ENCODE measurements around the gene AMOTL1. TPM values are rescaled to one million over a fixed set of nuclear protein-coding genes. Genes with fewer than 3 reads are reported as not detected.
A peak's percentile ranks its signal among the peaks of the same experiment; 100 is the strongest.

The AMOTL1 gene
- total RNA-seq, 2 donors from 2014 or later = 0.25 to 2.0 TPM

- no peak overlapping the region for H3K4me3 Mint-ChIP-seq
- peaks cover 51% of the 10 kb centered on the region for H3K27me3 Mint-ChIP-seq
- H3K9me3 ChIP-seq (ENCODE audit: control insufficient read depth, low read length, poor library complexity, severe bottlenecking) = no peaks in the 10 kb centered on the region
- H3K36me3 Mint-ChIP-seq (ENCODE audit: low read depth) = peaks cover 2% of the 10 kb centered on the region
- DNase-seq (no peak), ATAC-seq (no peak)
- H3K27ac Mint-ChIP-seq = no peak overlapping the region
- H3K4me1 Mint-ChIP-seq = no peaks in the 10 kb centered on the region
Measured at GRCh38 chr11:94856443-94856842, 88.3 kb downstream of the AMOTL1 start.

DNA sequence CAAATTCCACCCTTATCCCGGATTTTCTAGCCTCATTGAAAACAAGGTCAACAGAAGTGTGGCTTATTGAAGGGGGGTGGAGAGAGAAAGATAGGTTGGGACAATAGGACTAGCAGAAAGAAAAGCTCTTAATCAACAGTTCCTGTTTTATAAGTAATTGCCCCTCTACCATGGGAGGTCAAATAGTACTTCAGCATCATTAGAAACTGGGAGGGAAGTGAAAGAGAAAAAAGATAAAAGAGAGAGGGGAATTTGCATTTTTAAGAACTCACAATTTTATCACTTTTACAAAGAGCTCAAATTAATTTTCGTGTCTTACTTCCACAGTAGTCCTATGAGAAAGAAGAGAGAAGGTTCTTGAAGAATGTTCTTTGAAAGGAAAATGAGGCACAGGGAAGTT is 89.2 kb downstream of the AMOTL1 start:
- Mint-ChIP-seq H3K27me3 (peaks cover 56% of the 10 kb centered on the region), H3K4me3 (no peak overlapping the region), H3K27ac (no peak overlapping the region), H3K4me1 (no peaks in the 10 kb centered on the region), H3K36me3 (ENCODE audit: low read depth) (peaks cover 2% of the 10 kb centered on the region)
- DNase-seq (no peak), ATAC-seq (no peak)
- no peaks in the 10 kb centered on the region for H3K9me3 ChIP-seq (ENCODE audit: control insufficient read depth, low read length, poor library complexity, severe bottlenecking)

DNA sequence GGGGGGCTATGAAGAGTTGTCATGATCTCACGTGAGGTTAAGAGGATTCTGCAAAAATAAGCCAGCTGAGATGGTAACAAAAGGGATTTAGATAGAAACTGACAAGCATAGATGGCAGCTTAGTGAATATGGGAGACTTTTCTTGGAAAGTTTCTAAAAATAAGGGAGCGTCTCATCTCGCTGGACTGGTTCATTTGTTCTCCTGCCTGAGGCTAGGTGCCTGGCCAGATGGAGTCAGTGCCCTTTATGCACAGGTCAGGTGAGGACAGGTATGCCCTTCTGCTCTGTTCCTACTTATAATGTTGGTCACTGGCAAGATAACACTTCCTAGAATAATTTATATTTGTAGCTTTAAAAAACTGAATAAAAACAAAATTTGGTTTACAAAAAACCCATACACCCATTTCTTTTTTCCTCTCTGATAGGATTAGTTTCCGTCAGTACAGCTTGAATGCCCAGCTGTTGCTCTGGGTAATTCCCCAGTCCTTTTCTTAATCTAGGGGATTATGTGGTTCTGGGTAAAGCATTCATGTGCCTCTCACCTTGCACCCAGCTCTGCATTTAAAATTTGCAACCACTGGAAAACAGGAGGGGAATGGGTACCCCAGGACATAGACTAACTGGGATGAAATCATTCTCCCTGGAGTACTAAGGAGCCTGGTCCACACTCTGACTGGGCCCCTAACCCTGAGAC is 90.0 kb downstream of the AMOTL1 start:
- no peaks in the 10 kb centered on the region for H3K9me3 ChIP-seq (ENCODE audit: control insufficient read depth, low read length, poor library complexity, severe bottlenecking)
- H3K27me3 Mint-ChIP-seq = peaks cover 56% of the 10 kb centered on the region
- no peak overlapping the region for H3K27ac Mint-ChIP-seq
- ATAC-seq = no peak
- H3K4me1 Mint-ChIP-seq = no peaks in the 10 kb centered on the region
- H3K36me3 Mint-ChIP-seq (ENCODE audit: low read depth) = peaks cover 2% of the 10 kb centered on the region
- no peak for DNase-seq
- no peak overlapping the region for H3K4me3 Mint-ChIP-seq

- no peak for ATAC-seq
- H3K4me1 Mint-ChIP-seq = peaks cover 2% of the 10 kb centered on the region
- no peaks in the 10 kb centered on the region for H3K36me3 Mint-ChIP-seq (ENCODE audit: low read depth)
- H3K27ac Mint-ChIP-seq = no peak overlapping the region
- DNase-seq = no peak
- peaks cover 47% of the 10 kb centered on the region for H3K27me3 Mint-ChIP-seq
- no peaks in the 10 kb centered on the region for H3K9me3 ChIP-seq (ENCODE audit: control insufficient read depth, low read length, poor library complexity, severe bottlenecking)
- no peak overlapping the region for H3K4me3 Mint-ChIP-seq
Measured at GRCh38 chr11:94860333-94860732, 92.2 kb downstream of the AMOTL1 start.

- Mint-ChIP-seq H3K4me1 (peaks cover 2% of the 10 kb centered on the region), H3K27ac (no peak overlapping the region), H3K36me3 (ENCODE audit: low read depth) (no peaks in the 10 kb centered on the region), H3K27me3 (peaks cover 46% of the 10 kb centered on the region), H3K4me3 (no peak overlapping the region)
- H3K9me3 ChIP-seq (ENCODE audit: control insufficient read depth, low read length, poor library complexity, severe bottlenecking) = no peaks in the 10 kb centered on the region
- ATAC-seq (no peak), DNase-seq (no peak)
Measured at GRCh38 chr11:94861306-94861845, 93.2 kb downstream of the AMOTL1 start.

- H3K27me3 Mint-ChIP-seq = peaks cover 48% of the 10 kb centered on the region
- no peaks in the 10 kb centered on the region for H3K36me3 Mint-ChIP-seq (ENCODE audit: low read depth)
- no peak overlapping the region for H3K4me3 Mint-ChIP-seq
- no peak for DNase-seq
- no peaks in the 10 kb centered on the region for H3K9me3 ChIP-seq (ENCODE audit: control insufficient read depth, low read length, poor library complexity, severe bottlenecking)
- ATAC-seq = no peak
- no peak overlapping the region for H3K27ac Mint-ChIP-seq
- peaks cover 2% of the 10 kb centered on the region for H3K4me1 Mint-ChIP-seq
Measured at GRCh38 chr11:94862926-94863880, 95.0 kb downstream of the AMOTL1 start.

GRCh38 chr11:94864506-94865045 is 96.4 kb downstream of the AMOTL1 start:
- DNase-seq (no peak), ATAC-seq (no peak)
- no peaks in the 10 kb centered on the region for H3K9me3 ChIP-seq (ENCODE audit: control insufficient read depth, low read length, poor library complexity, severe bottlenecking)
- H3K27me3 Mint-ChIP-seq = peaks cover 42% of the 10 kb centered on the region
- H3K36me3 Mint-ChIP-seq (ENCODE audit: low read depth) = no peaks in the 10 kb centered on the region
- peaks cover 2% of the 10 kb centered on the region for H3K4me1 Mint-ChIP-seq
- no peak overlapping the region for H3K4me3 Mint-ChIP-seq
- no peak overlapping the region for H3K27ac Mint-ChIP-seq

- Mint-ChIP-seq H3K27me3 (peaks cover 44% of the 10 kb centered on the region), H3K27ac (no peak overlapping the region), H3K36me3 (ENCODE audit: low read depth) (no peaks in the 10 kb centered on the region), H3K4me3 (no peak overlapping the region), H3K4me1 (peaks cover 2% of the 10 kb centered on the region)
- DNase-seq (no peak), ATAC-seq (no peak)
- H3K9me3 ChIP-seq (ENCODE audit: control insufficient read depth, low read length, poor library complexity, severe bottlenecking) = no peaks in the 10 kb centered on the region
Measured at GRCh38 chr11:94866231-94866822, 98.2 kb downstream of the AMOTL1 start.

DNA sequence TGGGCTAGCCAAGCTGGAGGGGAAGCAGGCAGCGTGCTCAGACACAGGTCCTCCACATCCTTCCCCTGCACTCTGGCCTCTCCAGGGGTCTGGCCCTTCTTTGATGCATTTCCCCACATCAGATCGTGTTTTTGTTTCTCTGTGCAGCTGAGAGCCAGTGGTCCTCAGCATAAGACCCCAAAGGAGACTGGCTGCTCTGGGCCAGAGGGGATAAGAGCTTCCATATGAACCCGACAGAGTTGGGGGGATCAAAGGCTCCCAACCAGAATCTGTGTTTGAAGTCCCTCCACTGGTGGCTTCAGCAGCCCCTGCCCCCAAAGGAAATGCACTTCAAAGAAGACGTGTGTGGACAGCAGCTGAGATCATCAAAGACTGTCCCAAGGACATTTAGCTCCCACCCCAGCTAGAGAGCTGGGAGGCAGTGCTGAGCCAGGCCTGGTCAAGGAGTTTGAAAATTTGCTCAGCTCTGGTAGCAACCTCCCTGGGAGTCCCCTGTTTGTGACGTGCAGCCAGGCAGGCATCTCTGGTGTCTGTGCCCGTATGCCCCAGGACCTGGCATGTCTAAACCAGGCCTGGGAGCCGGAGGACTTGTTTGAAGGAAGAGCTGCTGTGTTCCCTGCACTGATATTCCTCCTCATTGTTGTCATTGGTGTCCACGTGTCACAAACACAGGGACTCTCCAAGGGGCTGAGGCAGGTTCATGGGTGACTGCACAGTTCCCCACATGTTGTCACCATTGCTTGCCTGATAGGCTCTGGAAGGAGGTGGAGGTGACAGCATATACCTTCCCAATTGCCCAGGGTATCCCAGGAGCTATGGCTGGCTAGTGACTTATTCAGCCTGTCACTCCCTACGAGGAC is 99.0 kb downstream of the AMOTL1 start:
- ATAC-seq (no peak), DNase-seq (no peak)
- H3K9me3 ChIP-seq (ENCODE audit: control insufficient read depth, low read length, poor library complexity, severe bottlenecking) = no peaks in the 10 kb centered on the region
- no peaks in the 10 kb centered on the region for H3K36me3 Mint-ChIP-seq (ENCODE audit: low read depth)
- H3K27ac Mint-ChIP-seq = no peak overlapping the region
- peaks cover 4% of the 10 kb centered on the region for H3K4me1 Mint-ChIP-seq
- H3K27me3 Mint-ChIP-seq = peaks cover 46% of the 10 kb centered on the region
- H3K4me3 Mint-ChIP-seq = no peak overlapping the region

DNA sequence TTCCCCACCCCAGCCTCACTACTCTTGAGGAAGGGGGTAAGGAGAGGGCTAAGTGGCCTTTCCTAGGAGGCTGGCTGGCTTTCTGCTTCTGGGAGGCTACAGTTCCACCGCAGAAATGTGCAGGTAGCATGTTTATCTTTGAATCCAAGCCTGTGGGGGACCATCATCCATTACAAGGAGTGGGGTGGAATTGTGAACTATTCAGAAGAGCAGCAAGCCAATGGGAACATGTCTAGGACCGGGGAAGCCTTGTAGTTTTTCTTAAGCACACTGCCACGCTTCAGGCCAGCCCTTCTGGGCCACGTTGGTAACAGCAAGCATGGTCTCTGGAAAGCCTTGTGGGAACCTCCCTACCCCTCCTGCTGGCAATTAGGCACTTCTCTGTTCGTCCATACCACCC is 100.3 kb downstream of the AMOTL1 start:
- Mint-ChIP-seq H3K4me3 (no peak overlapping the region), H3K27ac (no peak overlapping the region), H3K4me1 (peaks cover 4% of the 10 kb centered on the region), H3K27me3 (peaks cover 59% of the 10 kb centered on the region), H3K36me3 (ENCODE audit: low read depth) (no peaks in the 10 kb centered on the region)
- no peaks in the 10 kb centered on the region for H3K9me3 ChIP-seq (ENCODE audit: control insufficient read depth, low read length, poor library complexity, severe bottlenecking)
- ATAC-seq (no peak), DNase-seq (no peak)

- H3K9me3 ChIP-seq (ENCODE audit: control insufficient read depth, low read length, poor library complexity, severe bottlenecking) = no peaks in the 10 kb centered on the region
- ATAC-seq (no peak), DNase-seq (no peak)
- Mint-ChIP-seq H3K4me1 (peaks cover 2% of the 10 kb centered on the region), H3K27me3 (peaks cover 64% of the 10 kb centered on the region), H3K36me3 (ENCODE audit: low read depth) (no peaks in the 10 kb centered on the region), H3K4me3 (no peak overlapping the region), H3K27ac (no peak overlapping the region)
Measured at GRCh38 chr11:94869186-94869585, 101.0 kb downstream of the AMOTL1 start.

DNA sequence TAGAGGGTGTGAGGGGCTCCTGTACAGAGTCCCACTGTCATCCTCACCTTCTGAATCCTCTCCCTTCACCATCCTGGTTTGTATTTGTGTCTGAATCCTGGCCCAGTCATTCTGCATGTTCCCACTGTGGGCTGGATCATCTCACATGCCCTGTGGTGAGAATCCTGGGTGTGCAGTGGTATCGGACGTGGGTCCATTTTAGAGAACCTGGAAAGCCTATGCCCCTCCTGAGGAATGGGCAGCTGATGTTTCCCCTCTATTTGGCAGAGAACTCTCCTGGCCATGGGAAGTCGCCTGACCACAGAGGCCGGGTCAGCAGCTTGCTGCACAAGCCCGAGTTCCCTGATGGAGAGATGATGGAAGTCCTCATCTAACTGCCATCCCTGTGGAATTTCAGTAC is 102.3 kb downstream of the AMOTL1 start:
- peaks cover 2% of the 10 kb centered on the region for H3K4me1 Mint-ChIP-seq

More for the DNA sequence above, 102.3 kb downstream of the AMOTL1 start:
- Mint-ChIP-seq H3K27me3 (peaks cover 70% of the 10 kb centered on the region), H3K36me3 (ENCODE audit: low read depth) (no peaks in the 10 kb centered on the region), H3K4me3 (peak overlapping the region; percentile 53), H3K27ac (no peak overlapping the region)
- ATAC-seq = no peak
- DNase-seq = no peak
- H3K9me3 ChIP-seq (ENCODE audit: control insufficient read depth, low read length, poor library complexity, severe bottlenecking) = no peaks in the 10 kb centered on the region
